ENCODE results near the gene TBCEL.

TBCEL gene

DNA sequence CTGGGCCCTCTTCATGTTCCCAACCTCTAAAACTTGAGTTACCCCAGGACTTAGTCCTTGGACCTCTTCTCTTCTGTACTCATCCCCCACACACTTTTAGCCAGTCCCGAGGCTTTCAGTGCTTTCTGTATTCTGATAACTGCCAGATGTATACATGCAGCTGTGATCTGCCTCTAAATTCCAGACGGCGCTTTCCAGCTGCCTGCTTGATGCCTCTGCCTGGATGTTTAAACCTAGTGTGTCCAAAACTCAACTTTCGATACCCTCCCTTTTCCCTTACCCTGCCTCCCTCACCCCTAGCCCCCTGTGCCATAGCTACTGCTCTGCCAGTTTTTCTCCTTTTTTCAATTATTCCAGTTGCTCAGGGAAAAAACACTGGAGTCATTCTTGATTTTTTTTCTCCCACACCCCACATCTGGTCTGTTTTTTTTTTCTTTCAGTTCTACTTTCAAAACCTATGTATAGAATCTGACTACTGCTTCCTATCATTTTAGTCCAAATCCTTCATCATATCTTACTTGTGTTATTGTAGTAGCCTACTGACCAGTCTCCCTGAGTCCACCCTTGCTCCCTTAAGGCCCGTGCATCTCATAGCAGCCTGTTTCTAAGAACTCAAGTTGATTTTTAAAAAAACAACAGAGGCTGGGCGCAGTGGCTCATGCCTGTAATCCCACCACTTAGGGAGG, 44.2 kb downstream of the TBCEL start:
- Histone ChIP-seq H3K36me3 (ENCODE audit: insufficient read depth, low read length) (peaks cover 12% of the 10 kb centered on the region), H3K4me1 (ENCODE audit: control insufficient read depth, insufficient read depth, low read length) (peaks cover 6% of the 10 kb centered on the region), H3K4me2 (ENCODE audit: low read length) (no peak overlapping the region), H3K9me3 (replicated peaks; ENCODE audit: low read length) (no peaks in the 10 kb centered on the region), H3K9ac (ENCODE audit: low read depth, low read length) (no peak overlapping the region), H3K4me3 (ENCODE audit: low read length) (no peak overlapping the region), H3K27me3 (ENCODE audit: control insufficient read depth, insufficient read depth, low read length) (no peaks in the 10 kb centered on the region)

DNA sequence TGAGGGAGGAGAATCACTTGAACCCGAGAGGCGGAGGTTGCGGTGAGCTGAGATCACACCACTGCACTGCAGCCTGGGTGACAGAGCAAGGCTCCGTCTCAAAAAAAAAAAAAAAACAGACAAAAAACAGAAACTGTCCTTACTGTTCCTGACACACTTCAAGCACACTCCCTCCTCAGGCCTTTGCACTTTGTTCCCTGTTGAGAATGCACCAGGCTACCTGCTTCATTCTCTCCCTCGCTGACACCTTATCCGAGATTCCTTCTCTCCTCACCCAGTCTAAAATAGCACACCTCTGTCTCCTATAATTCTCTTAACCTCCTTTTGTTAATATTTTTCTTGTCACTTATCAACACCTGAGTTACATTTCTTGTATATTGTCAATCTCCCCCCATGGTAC, 44.9 kb downstream of the TBCEL start:
- Histone ChIP-seq H3K27me3 (ENCODE audit: control insufficient read depth, insufficient read depth, low read length) (no peaks in the 10 kb centered on the region), H3K4me1 (ENCODE audit: control insufficient read depth, insufficient read depth, low read length) (peaks cover 6% of the 10 kb centered on the region), H3K4me2 (ENCODE audit: low read length) (no peak overlapping the region), H3K36me3 (ENCODE audit: insufficient read depth, low read length) (peaks cover 12% of the 10 kb centered on the region), H3K4me3 (ENCODE audit: low read length) (no peak overlapping the region), H3K9ac (ENCODE audit: low read depth, low read length) (no peak overlapping the region), H3K9me3 (replicated peaks; ENCODE audit: low read length) (no peaks in the 10 kb centered on the region)

DNA sequence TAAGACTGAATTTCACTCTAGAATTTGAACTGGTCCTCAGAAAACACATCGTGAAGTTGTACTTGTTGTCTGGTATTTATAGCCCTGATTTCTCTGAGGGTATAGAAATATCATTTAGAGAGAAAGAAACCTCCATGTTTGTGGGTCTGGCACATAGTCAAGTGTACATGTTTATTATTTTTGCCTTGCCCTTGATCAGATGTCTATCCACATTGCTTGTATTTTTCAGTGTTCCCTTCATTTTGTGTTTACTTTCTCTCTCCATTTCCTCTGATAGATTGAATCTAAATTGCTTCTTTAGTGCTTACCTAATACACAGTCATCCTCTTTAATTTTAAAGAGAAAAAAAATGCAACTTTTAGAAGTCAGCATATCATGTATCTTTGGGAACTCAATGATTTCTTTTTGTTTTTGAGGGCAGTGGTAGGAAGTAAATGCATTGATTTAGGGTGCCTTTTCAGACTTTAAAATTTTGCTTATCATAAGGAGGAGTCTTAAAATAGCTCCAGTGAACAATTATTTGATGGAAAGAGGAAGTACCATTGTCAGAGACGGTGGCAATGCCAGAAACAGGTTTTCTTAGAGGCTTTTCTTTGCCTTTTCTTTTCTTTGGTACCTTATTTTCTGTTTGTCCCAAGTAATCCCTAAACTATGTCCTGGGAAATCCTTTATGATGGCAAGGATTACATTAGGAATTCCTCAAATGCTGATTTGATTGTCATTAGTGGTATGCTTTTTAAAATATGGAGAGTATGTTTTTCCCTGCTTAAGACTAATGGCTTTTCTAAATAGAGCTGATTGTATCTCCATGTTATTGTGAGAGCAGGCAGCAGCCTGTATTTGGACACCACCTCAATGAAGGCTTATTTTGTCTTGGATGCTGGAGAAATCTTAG, 47.3 kb downstream of the TBCEL start:
- H3K27me3 ChIP-seq (ENCODE audit: control insufficient read depth, insufficient read depth, low read length): no peaks in the 10 kb centered on the region

DNA sequence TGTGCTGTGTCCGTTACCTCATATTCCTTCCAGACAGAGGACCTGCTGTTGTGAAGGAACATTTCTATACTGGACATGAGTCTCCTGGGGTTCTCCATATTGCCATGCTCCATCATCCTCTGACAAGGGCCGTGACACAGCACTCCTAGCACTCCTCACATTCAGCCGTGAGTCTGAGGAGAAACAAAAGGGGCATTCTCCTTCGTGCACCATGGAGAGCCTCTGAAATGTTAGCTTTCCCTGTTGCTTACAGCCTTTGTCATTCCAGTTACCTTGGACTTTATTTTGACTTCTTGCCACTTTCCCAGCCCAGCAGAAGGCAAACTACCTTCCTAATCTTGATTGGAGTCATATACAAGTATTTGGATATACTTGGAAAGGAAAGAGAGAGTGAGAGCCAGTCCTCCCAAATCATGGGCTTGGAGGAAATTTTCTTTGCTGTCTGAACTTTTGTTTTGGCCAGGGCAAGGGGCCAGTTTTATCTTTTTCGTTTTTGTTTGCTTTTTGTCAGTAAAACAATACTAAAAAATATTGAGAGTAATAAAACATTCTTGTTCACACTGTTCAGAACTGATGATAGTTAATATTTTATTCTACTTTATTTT, 48.0 kb downstream of the TBCEL start:
- H3K4me3 ChIP-seq (ENCODE audit: low read length): no peak overlapping the region
- H3K36me3 ChIP-seq (ENCODE audit: insufficient read depth, low read length): peaks cover 6% of the 10 kb centered on the region
- no peak overlapping the region for H3K9ac ChIP-seq (ENCODE audit: low read depth, low read length)
- peaks cover 6% of the 10 kb centered on the region for H3K4me1 ChIP-seq (ENCODE audit: control insufficient read depth, insufficient read depth, low read length)
- H3K4me2 ChIP-seq (ENCODE audit: low read length): no peak overlapping the region
- H3K9me3 ChIP-seq (replicated peaks; ENCODE audit: low read length): no peaks in the 10 kb centered on the region
- H3K27me3 ChIP-seq (ENCODE audit: control insufficient read depth, insufficient read depth, low read length): no peaks in the 10 kb centered on the region

More for the DNA sequence above, 47.3 kb downstream of the TBCEL start:
- Histone ChIP-seq H3K4me3 (ENCODE audit: low read length) (no peak overlapping the region), H3K9ac (ENCODE audit: low read depth, low read length) (no peak overlapping the region), H3K36me3 (ENCODE audit: insufficient read depth, low read length) (peaks cover 6% of the 10 kb centered on the region), H3K9me3 (replicated peaks; ENCODE audit: low read length) (no peaks in the 10 kb centered on the region), H3K4me2 (ENCODE audit: low read length) (no peak overlapping the region), H3K4me1 (ENCODE audit: control insufficient read depth, insufficient read depth, low read length) (peaks cover 6% of the 10 kb centered on the region)

DNA sequence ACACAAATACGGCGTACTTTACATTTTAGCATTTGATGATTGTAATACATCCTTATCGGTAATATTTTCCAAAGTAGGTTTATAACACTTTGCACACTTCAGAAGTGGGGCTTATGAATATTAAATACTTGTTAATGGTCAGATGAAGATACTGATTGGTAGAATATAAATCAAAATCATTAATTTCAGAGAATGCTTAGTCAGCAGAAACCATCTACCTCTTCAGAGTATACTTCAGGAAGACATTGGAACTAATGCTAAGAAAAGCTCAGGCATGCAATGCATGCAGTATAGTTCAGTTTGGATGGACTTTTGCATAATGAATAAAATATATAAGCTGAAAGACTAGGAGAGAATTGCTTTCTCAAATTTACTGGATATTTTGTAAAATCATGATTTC, 57.4 kb downstream of the TBCEL start:
- H3K9ac ChIP-seq (ENCODE audit: low read depth, low read length): no peak overlapping the region
- H3K4me1 ChIP-seq (ENCODE audit: control insufficient read depth, insufficient read depth, low read length): peaks cover under 1% of the 10 kb centered on the region
- no peaks in the 10 kb centered on the region for H3K27me3 ChIP-seq (ENCODE audit: control insufficient read depth, insufficient read depth, low read length)
- no peak overlapping the region for H3K4me2 ChIP-seq (ENCODE audit: low read length)
- peaks cover 5% of the 10 kb centered on the region for H3K36me3 ChIP-seq (ENCODE audit: insufficient read depth, low read length)
- no peak overlapping the region for H3K4me3 ChIP-seq (ENCODE audit: low read length)
- H3K9me3 ChIP-seq (replicated peaks; ENCODE audit: low read length): no peaks in the 10 kb centered on the region

DNA sequence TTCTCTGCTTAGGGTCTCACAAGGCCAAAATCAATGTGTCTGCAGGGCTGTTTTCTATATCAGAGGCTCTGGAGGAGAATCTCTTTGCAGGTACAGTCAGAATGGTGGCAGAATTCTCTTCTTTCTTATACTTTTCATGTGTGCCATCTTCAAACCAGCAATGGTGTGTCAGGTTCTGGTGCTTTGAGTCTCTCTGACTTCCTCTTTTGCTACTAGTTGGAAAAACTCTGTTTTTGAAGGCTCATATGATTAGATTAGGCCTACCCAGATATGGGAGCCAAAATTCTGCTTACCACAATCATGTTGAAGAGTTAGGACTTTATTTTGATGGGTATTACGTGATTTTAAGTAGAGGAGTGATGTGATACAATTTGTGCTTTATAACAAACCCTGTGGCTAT, 58.3 kb downstream of the TBCEL start:
- peaks cover 10% of the 10 kb centered on the region for H3K4me1 ChIP-seq (ENCODE audit: control insufficient read depth, insufficient read depth, low read length)
- H3K36me3 ChIP-seq (ENCODE audit: insufficient read depth, low read length): peaks cover 7% of the 10 kb centered on the region
- no peaks in the 10 kb centered on the region for H3K9me3 ChIP-seq (replicated peaks; ENCODE audit: low read length)
- no peak overlapping the region for H3K4me3 ChIP-seq (ENCODE audit: low read length)
- H3K4me2 ChIP-seq (ENCODE audit: low read length): no peak overlapping the region
- H3K9ac ChIP-seq (ENCODE audit: low read depth, low read length): no peak overlapping the region
- no peaks in the 10 kb centered on the region for H3K27me3 ChIP-seq (ENCODE audit: control insufficient read depth, insufficient read depth, low read length)

DNA sequence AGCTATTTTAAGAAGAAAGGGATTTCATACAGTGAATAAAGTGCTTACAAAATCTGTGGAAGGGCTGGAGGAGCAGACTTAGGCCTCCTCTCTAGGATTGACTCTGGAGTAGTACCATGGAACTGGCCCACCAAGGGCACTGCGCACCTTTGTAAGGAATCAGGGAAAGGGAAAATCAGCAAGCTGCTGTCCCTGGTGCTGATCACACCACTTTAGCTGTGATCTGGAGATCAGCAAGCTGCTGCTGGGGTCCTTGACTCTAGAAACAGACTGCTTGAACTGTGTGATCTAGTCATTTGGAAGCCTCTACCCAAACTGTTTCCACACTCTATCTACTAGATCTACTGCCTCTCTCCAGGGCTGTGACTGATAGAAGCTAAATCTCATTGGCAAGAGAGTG, 58.8 kb downstream of the TBCEL start:
- Histone ChIP-seq H3K4me1 (ENCODE audit: control insufficient read depth, insufficient read depth, low read length) (peaks cover 12% of the 10 kb centered on the region), H3K27me3 (ENCODE audit: control insufficient read depth, insufficient read depth, low read length) (no peaks in the 10 kb centered on the region), H3K4me3 (ENCODE audit: low read length) (no peak overlapping the region), H3K9ac (ENCODE audit: low read depth, low read length) (no peak overlapping the region), H3K36me3 (ENCODE audit: insufficient read depth, low read length) (peaks cover 11% of the 10 kb centered on the region), H3K9me3 (replicated peaks; ENCODE audit: low read length) (no peaks in the 10 kb centered on the region), H3K4me2 (ENCODE audit: low read length) (no peak overlapping the region)

DNA sequence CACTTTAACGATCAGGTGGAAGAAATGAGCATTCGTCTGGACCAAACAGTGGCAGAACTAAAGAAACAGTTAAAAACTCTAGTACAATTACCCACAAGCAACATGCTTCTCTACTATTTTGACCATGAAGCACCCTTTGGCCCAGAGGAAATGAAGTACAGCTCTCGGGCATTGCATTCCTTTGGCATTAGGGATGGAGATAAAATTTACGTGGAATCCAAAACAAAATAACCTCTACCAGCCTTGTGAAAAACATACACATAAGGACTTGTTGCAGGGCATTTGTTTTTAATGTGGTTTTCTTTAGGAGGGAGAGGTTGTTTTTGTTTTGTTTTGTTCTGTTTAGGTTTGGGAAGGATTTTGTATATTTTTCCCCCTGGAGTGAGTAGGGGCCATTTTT, 63.0 kb downstream of the TBCEL start:
- Histone ChIP-seq H3K4me3 (ENCODE audit: low read length) (no peak overlapping the region), H3K4me1 (ENCODE audit: control insufficient read depth, insufficient read depth, low read length) (peaks cover 12% of the 10 kb centered on the region)

DNA sequence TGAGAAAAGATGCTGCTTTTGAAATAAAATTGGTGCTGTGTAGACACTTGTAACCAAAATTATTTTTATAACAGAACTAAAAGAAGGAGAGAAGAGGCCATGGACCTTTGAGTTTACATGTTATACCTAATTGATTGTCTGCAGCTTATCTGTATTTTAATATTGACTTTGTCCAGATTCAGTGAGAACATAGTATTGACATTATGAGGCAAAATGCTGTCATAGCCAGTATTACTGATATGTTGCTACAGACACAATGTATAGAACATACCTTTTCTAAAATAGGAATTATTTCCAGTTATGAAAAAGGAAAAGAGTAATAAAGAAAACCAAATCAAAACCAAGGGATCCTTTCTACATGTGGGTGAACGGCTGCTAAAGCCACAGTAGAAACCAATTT, 65.7 kb downstream of the TBCEL start:
- Histone ChIP-seq H3K4me3 (ENCODE audit: low read length) (no peak overlapping the region), H3K9ac (ENCODE audit: low read depth, low read length) (no peak overlapping the region), H3K36me3 (ENCODE audit: insufficient read depth, low read length) (peaks cover 13% of the 10 kb centered on the region), H3K4me2 (ENCODE audit: low read length) (no peak overlapping the region), H3K27me3 (ENCODE audit: control insufficient read depth, insufficient read depth, low read length) (no peaks in the 10 kb centered on the region), H3K4me1 (ENCODE audit: control insufficient read depth, insufficient read depth, low read length) (peaks cover 12% of the 10 kb centered on the region), H3K9me3 (replicated peaks; ENCODE audit: low read length) (no peaks in the 10 kb centered on the region)

More for the DNA sequence above, 63.0 kb downstream of the TBCEL start:
- H3K4me2 ChIP-seq (ENCODE audit: low read length): peak overlapping the region; percentile 8
- no peak overlapping the region for H3K9ac ChIP-seq (ENCODE audit: low read depth, low read length)
- no peaks in the 10 kb centered on the region for H3K9me3 ChIP-seq (replicated peaks; ENCODE audit: low read length)
- H3K36me3 ChIP-seq (ENCODE audit: insufficient read depth, low read length): peaks cover 13% of the 10 kb centered on the region
- H3K27me3 ChIP-seq (ENCODE audit: control insufficient read depth, insufficient read depth, low read length): no peaks in the 10 kb centered on the region

DNA sequence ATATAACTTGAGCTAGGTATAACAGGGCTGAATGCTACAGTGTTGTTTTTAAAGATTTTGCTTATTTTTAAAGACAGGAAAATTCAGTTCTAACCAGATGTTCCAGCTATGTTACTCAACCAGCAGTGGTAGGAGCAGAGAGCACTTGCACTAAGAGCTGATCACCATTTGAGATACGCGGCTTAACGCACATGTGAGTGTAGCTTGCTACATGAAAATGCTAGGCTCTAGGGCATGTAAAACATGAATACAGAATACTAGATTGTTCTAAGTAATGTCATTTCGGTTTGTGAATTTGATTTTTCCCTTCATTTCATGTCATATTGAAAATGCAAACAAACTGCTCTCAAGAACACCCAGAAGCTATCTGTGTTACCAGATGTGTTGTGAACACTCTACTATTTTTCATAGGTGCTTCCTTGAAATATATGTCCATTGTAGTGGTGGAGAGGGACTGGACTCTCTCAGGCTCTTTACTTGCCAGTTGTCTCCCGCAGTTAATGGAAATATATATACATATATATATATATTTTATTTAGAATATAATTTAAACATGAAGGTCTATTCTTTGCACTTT, 66.3 kb downstream of the TBCEL start:
- no peak overlapping the region for H3K4me3 ChIP-seq (ENCODE audit: low read length)
- H3K9ac ChIP-seq (ENCODE audit: low read depth, low read length): no peak overlapping the region
- H3K36me3 ChIP-seq (ENCODE audit: insufficient read depth, low read length): peaks cover 13% of the 10 kb centered on the region
- H3K9me3 ChIP-seq (replicated peaks; ENCODE audit: low read length): no peaks in the 10 kb centered on the region
- H3K27me3 ChIP-seq (ENCODE audit: control insufficient read depth, insufficient read depth, low read length): no peaks in the 10 kb centered on the region
- no peak overlapping the region for H3K4me2 ChIP-seq (ENCODE audit: low read length)
- H3K4me1 ChIP-seq (ENCODE audit: control insufficient read depth, insufficient read depth, low read length): peaks cover 12% of the 10 kb centered on the region

DNA sequence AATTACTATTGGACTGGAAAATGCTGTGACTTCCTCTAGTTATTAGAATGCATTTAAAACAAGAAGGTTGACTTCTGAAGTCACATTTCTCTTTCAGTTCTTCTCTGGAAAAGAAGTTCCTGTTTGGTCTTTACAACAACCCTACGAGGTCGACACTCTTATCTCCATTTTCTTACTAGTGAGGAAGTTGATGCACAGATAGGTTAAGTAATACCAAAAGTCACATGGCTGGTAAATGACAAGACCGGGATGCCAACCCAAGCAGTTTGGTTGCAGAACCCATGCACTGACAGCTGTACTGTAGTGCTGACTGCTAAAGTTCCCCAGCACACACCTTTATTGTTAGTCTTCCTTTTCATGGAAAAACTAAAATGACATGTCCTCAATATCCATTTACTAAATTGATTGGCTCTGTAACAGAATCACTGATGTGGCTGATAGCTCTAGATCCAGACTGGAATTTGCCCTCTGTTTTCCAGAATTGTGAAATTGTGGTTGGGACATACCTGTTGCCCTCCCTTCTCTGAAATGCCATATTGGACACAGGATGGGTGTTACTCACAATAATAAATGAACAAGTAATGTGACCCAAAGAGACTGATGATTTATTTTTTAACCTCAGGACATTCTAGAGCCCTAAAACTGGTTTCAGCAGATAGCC, 67.7 kb downstream of the TBCEL start:
- H3K4me1 ChIP-seq (ENCODE audit: control insufficient read depth, insufficient read depth, low read length): peaks cover 8% of the 10 kb centered on the region
- H3K27me3 ChIP-seq (ENCODE audit: control insufficient read depth, insufficient read depth, low read length): no peaks in the 10 kb centered on the region
- peaks cover 13% of the 10 kb centered on the region for H3K36me3 ChIP-seq (ENCODE audit: insufficient read depth, low read length)
- no peak overlapping the region for H3K9ac ChIP-seq (ENCODE audit: low read depth, low read length)
- H3K9me3 ChIP-seq (replicated peaks; ENCODE audit: low read length): no peaks in the 10 kb centered on the region
- H3K4me2 ChIP-seq (ENCODE audit: low read length): no peak overlapping the region
- no peak overlapping the region for H3K4me3 ChIP-seq (ENCODE audit: low read length)
